Measurements from ENCODE around the gene SH2D6. TPM values are rescaled to one million over a fixed set of nuclear protein-coding genes. Genes with fewer than 3 reads are reported as not detected.

Gene SH2D6
- total RNA-seq, 2 experiments from 2014 or later: 0.30 TPM; not detected in 1

GRCh38 chr2:85385746-85386145 is 32.8 kb upstream of the SH2D6 start:
- Mint-ChIP-seq H3K27ac (no peak overlapping the region), H3K9me3 (no peaks in the 10 kb centered on the region), H3K4me1 (ENCODE audit: low read depth) (no peaks in the 10 kb centered on the region), H3K27me3 (no peaks in the 10 kb centered on the region), H3K36me3 (ENCODE audit: low read depth) (peaks cover 65% of the 10 kb centered on the region), H3K4me3 (no peak overlapping the region)
- no peaks in the 10 kb centered on the region for H3K27me3 ChIP-seq (ENCODE audit: control insufficient read depth in 1 of 2, insufficient read depth in 2 of 2, low read length in 2 of 2)
- peaks cover 43% of the 10 kb centered on the region for H3K36me3 ChIP-seq (ENCODE audit: insufficient read depth, low read length)
- intact Hi-C loops (cut with DNase I, micrococcal nuclease): no loop called here
- ATAC-seq (ENCODE audit: poor library complexity): no peak
- no peaks in the 10 kb centered on the region for H3K4me1 ChIP-seq (ENCODE audit: insufficient read depth, low read length)
- ChIA-PET POLR2A (interaction anchor here (1.5 kb wide), 1 partner anchor 31 kb away, joined by 3 read pairs; no protein-coding TSS in a partner anchor), CTCF (no interaction called here)
- H3K9me3 ChIP-seq (ENCODE audit: control insufficient read depth in 1 of 2, insufficient read depth in 1 of 2, low read length in 2 of 2): no peaks in the 10 kb centered on the region
- no peak overlapping the region for H3K27ac ChIP-seq (ENCODE audit: low read depth in 1 of 2, low read length in 2 of 2)
- no peak for TF ChIP-seq CTCF (IDR thresholded peaks at IDR 0.05)
- no peak overlapping the region for H3K4me3 ChIP-seq (ENCODE audit: low read length)
- DNase-seq: no peak

GRCh38 chr2:85387754-85388153 is 30.8 kb upstream of the SH2D6 start:
- Histone ChIP-seq H3K9me3 (ENCODE audit: control insufficient read depth in 1 of 2, insufficient read depth in 1 of 2, low read length in 2 of 2) (no peaks in the 10 kb centered on the region), H3K27me3 (ENCODE audit: control insufficient read depth in 1 of 2, insufficient read depth in 2 of 2, low read length in 2 of 2) (no peaks in the 10 kb centered on the region), H3K4me3 (ENCODE audit: low read length) (no peak overlapping the region), H3K27ac (ENCODE audit: low read depth in 1 of 2, low read length in 2 of 2) (no peak overlapping the region), H3K36me3 (ENCODE audit: insufficient read depth, low read length) (peaks cover 50% of the 10 kb centered on the region), H3K4me1 (ENCODE audit: insufficient read depth, low read length) (peaks cover 14% of the 10 kb centered on the region)
- no peaks in the 10 kb centered on the region for H3K27me3 Mint-ChIP-seq
- H3K36me3 Mint-ChIP-seq (ENCODE audit: low read depth): peaks cover 74% of the 10 kb centered on the region
- ChIA-PET POLR2A (no interaction called here), CTCF (interaction anchor here (1.7 kb wide), 1 partner anchor 164 kb away, joined by 4 read pairs; no protein-coding TSS in a partner anchor)
- H3K27ac Mint-ChIP-seq: no peak overlapping the region
- ATAC-seq (ENCODE audit: poor library complexity) (no peak), DNase-seq (no peak)
- intact Hi-C loops (cut with DNase I, micrococcal nuclease): no loop called here
- H3K4me1 Mint-ChIP-seq (ENCODE audit: low read depth): peaks cover 13% of the 10 kb centered on the region
- no peak overlapping the region for H3K4me3 Mint-ChIP-seq
- no peak for TF ChIP-seq CTCF (IDR thresholded peaks at IDR 0.05)
- no peaks in the 10 kb centered on the region for H3K9me3 Mint-ChIP-seq

GRCh38 chr2:85388878-85389538 is 29.5 kb upstream of the SH2D6 start:
- intact Hi-C loops (cut with DNase I, micrococcal nuclease): no loop called here

More at GRCh38 chr2:85388878-85389538, 29.5 kb upstream of the SH2D6 start:
- Mint-ChIP-seq H3K27ac (no peak overlapping the region), H3K36me3 (ENCODE audit: low read depth) (peaks cover 67% of the 10 kb centered on the region), H3K9me3 (no peaks in the 10 kb centered on the region), H3K27me3 (no peaks in the 10 kb centered on the region), H3K4me1 (ENCODE audit: low read depth) (peaks cover 14% of the 10 kb centered on the region), H3K4me3 (no peak overlapping the region)
- Histone ChIP-seq H3K4me3 (ENCODE audit: low read length) (no peak overlapping the region), H3K36me3 (ENCODE audit: insufficient read depth, low read length) (peaks cover 52% of the 10 kb centered on the region), H3K9me3 (ENCODE audit: control insufficient read depth in 1 of 2, insufficient read depth in 1 of 2, low read length in 2 of 2) (no peaks in the 10 kb centered on the region), H3K27ac (ENCODE audit: low read depth in 1 of 2, low read length in 2 of 2) (no peak overlapping the region), H3K27me3 (ENCODE audit: control insufficient read depth in 1 of 2, insufficient read depth in 2 of 2, low read length in 2 of 2) (no peaks in the 10 kb centered on the region), H3K4me1 (ENCODE audit: insufficient read depth, low read length) (peaks cover 15% of the 10 kb centered on the region)
- DNase-seq: no peak
- CTCF ChIA-PET: interaction anchor here (0.6 to 3.5 kb wide), 2 partner anchors 19 to 163 kb away, joined by 4 to 23 read pairs; no protein-coding TSS in a partner anchor
- POLR2A ChIA-PET: interaction anchor here (0.7 to 1.0 kb wide), 2 partner anchors 14 to 161 kb away, joined by 3 read pairs; no protein-coding TSS in a partner anchor
- no peak for TF ChIP-seq CTCF (IDR thresholded peaks at IDR 0.05)
- ATAC-seq (ENCODE audit: poor library complexity): no peak
